ENCODE data around the gene LONP1.

LONP1 gene

GRCh38 chr19:5648464-5648863, 71.5 kb downstream of the LONP1 start:
- no peak for DNase-seq (ENCODE audit: low spot score)

GRCh38 chr19:5646703-5647102, 73.2 kb downstream of the LONP1 start:
- DNase-seq (ENCODE audit: low spot score) = no peak

DNA sequence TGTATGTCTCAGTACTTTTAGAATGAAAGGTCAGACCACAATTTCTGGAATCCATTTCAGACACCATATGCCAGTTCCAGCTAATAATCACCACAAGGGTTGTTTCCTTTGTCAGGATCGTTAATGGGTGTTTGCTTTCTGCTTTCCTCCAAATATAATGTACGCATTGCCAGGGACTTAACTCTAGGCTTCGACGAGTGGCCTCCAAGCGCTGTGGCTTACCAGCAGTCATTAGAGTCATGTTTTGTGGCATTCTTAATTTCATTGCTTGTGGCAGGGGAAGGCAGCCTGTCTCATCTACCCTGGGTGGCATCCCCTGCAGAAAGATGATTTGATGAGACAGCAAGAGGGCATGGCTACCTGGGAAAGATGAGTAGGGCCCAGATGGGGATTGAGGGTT, 74.5 kb downstream of the LONP1 start:
- DNase-seq (ENCODE audit: low spot score) = no peak

DNA sequence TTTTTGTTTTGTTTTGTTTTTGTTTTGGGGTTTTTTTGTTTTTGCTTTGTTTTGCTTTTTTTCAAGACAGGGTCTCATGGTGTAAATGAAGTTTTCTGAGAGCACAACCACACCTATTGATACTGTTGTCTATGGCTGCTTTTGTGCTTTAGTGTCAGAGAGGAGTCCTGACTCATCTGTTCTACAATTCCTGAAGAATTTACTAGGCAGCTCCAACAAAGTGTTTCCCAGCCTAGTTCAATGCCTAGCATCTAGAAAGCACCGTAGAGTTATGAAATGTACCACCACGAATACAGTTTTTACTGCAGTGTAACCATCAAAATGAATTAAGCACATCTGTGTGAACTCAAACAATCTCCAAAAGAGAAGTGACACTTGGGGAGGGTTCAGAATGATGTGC, 75.9 kb downstream of the LONP1 start:
- DNase-seq (ENCODE audit: low spot score) = no peak

- DNase-seq (ENCODE audit: low spot score) = no peak
These were observed 76.9 kb downstream of the LONP1 start for GRCh38 chr19:5643060-5643459.

GRCh38 chr19:5642204-5642603, 77.7 kb downstream of the LONP1 start:
- no peak for DNase-seq (ENCODE audit: low spot score)
